Measurements from ENCODE around the gene CFAP61. TPM values are rescaled to one million over a fixed set of nuclear protein-coding genes. Genes with fewer than 3 reads are reported as not detected.

Gene CFAP61
- total RNA-seq, 1 experiment from 2014 or later: 0.16 TPM

GRCh38 chr20:20395903-20396568 lies 343.7 kb downstream of the CFAP61 start:
- DNase-seq (ENCODE audit: low spot score): no peak

- no peak for DNase-seq (ENCODE audit: low spot score)
These were observed 344.5 kb downstream of the CFAP61 start for GRCh38 chr20:20396794-20397193.

DNA sequence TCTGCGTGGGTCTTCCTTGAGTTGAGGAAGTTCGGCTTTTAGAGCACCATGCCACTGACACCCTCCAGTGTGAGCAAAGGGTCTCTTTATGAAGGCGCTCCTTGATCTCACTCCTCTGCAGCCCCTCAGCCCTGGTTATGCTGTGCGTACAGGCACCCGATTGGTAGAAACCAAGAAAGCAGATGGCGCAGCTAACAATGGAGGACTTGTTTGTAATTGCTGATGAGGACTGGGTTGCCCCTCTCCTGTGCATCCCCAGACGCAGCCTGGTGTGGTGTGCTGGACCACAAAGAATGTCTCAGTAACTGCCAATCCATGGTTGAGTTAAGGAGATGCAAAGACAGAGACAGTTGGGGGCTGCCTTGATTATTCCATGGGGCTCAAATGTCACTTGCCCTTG lies 345.8 kb downstream of the CFAP61 start:
- DNase-seq (ENCODE audit: low spot score): no peak

DNA sequence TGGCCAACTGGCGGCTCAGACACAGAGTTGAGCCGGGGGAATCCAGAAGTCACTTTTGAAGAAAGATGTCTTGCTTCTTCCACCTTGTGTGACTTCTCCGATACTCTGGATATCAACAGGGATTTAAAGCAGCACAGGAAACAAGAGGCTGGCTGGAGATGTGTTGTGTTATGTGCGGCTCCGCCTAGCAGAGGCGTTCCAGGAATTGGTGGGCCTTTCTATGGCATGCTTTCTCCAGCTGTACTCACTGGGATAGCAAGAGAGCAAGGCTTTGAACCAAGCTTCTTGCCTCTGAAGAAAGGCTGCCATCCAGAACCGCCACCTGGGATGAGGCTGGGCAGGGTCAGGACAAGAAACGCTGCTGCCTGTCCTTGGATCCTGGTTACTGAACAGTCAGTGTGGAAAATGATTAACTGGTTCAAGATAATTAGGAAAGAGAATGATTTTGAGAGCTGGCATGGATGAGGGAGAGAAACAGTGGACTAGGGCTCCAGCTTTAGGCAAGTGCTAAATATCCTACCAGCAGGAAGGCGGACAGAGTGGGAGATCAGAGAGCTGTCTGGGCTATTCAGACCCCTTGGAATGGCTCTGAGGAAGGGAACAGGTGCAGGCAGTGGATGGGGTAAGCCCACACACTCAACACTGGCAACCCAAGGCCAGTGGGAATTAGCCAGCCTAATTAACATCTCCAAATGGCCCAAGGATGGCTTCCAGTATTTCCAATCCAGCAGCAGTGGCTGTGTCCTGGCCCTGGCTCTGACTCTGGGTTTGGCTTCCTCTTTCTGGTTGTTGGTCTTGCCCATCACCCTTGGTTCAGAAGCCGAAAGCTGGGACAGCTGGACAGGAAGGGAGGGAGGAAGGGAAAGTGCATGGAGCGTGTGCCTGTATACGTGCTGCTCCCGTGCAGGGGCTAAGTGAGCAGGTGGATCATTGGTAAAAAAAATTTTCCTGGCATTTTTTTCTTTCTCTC lies 347.5 kb downstream of the CFAP61 start:
- DNase-seq (ENCODE audit: low spot score): no peak

- DNase-seq (ENCODE audit: low spot score): no peak
These were observed 349.7 kb downstream of the CFAP61 start for GRCh38 chr20:20401991-20402390.

GRCh38 chr20:20404633-20405032 lies 352.3 kb downstream of the CFAP61 start:
- DNase-seq (ENCODE audit: low spot score): no peak

DNA sequence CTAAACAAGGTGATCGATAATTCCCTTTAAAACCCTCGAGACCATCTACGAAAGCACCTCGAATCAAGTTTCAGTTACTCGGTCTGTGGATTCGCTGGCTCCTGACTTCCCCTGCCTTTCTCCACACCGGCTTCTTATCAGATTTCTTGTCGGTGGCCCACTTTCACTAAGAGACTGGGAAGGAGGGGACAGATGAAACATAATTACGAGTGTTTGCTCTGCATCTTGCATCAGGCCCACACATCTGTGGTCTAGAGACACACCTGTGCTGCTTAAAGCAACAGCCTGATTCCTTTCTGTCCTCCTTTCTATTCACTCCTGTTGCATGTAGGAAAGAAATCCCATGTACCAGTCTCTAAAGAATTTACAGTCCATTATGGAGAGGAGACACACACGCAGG lies 353.3 kb downstream of the CFAP61 start:
- DNase-seq (ENCODE audit: low spot score): no peak

DNA sequence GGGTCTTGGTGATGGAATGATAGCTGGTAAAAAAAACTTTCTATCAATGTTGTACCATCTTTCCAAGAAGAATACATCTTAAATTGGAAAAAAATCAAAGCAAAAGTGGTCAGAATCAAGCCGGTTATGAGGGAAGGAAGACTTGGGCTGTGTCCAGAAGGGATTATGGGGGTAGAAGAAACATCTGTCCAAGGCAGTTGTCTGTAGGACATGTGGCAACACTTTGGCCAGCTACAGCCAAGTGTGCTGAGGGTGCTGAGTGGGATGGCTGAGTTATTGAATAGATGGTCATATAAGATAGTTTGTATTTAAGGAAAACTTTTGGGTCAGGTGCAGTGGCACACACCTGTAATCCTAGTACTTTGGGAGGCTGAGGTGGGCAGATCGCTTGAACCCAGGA lies 354.0 kb downstream of the CFAP61 start:
- no peak for DNase-seq (ENCODE audit: low spot score)

DNA sequence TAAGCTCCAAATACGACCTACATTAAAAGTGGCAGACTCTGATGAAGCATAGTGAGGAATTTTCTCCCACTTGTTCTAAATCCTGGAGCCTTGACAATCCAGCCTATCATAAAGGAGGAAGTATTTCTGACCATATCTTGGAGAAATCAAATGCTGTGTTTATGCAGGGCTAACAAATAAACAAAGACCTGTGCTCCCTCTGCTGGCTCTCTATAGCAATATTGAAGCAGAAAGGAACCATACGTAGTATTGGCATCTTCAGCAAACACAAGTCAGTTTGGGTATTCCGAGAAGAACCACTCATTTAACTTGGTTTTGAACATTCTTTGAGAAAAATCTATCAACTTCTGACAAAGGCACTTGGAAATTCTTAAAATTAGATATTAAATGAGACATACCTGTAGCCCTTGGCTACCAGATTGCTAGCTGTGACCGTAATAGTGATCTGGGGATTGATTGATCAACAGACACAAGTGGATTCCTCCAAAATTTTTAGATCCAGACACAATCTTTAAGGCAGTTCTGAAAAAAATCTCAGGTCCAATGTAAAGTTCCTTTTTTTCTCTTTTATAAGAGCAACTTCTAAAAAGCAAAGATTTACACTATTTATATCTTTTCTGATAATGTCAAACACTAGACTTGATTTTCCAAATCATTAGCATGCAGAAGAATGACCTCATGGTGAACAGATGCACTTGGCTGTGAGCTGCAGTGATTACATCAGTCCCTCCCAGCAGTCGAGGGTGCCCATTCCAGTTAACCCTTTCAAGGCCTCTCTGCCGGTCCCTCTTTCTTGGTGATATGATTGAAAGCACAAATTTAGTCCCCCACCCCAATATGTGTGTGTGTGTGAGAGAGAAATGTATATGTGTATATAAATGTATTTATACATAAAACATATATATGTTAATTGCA lies 355.8 kb downstream of the CFAP61 start:
- DNase-seq (ENCODE audit: low spot score): peak; percentile 8

GRCh38 chr20:20409331-20409730 lies 357.0 kb downstream of the CFAP61 start:
- no peak for DNase-seq (ENCODE audit: low spot score)

Other genes starting within 250 kb of the CFAP61 start
- 92.8 and 106 TPM in 2 replicates for gene NAA20, start 35.2 kb upstream of the CFAP61 start, total RNA-seq (2014; rRNA removed; shearing (Covaris generic))
- gene CRNKL1, start 66 bp upstream of the CFAP61 start, total RNA-seq (2014; rRNA removed; shearing (Covaris generic)): 48.2 and 50.8 TPM in 2 replicates

All from A172 (cell line).